ENCODE data around the gene RAVER1. TPM values are rescaled to one million over a fixed set of nuclear protein-coding genes. Genes with fewer than 3 reads are reported as not detected.

The RAVER1 gene
- total RNA-seq, 1 experiment from 2014 or later, result 62.4 TPM

GRCh38 chr19:10320602-10321416, 12.5 kb downstream of the RAVER1 start:
- TF ChIP-seq EZH2phosphoT487 (IDR thresholded peaks at IDR 0.05; ENCODE audit: borderline replicate concordance, low read length) (no peak), EZH2 (IDR thresholded peaks at IDR 0.05; ENCODE audit: low read length, unreplicated experiment) (no peak), CTCF (conservative IDR thresholded peaks at IDR 0.05; ENCODE audit: low read depth, low read length) (no peak)
- Histone ChIP-seq H3K4me3 (ENCODE audit: low read length) (no peak overlapping the region), H3K9me2 (replicated peaks; ENCODE audit: low read length) (no peaks in the 10 kb centered on the region), H3K9ac (ENCODE audit: low read length) (no peak overlapping the region), H3K79me2 (ENCODE audit: low read length) (no peaks in the 10 kb centered on the region), H3K27ac (ENCODE audit: low read length) (no peak overlapping the region), H3K4me2 (ENCODE audit: low read length) (no peak overlapping the region), H3K9me3 (ENCODE audit: low read length) (no peaks in the 10 kb centered on the region), H4K20me1 (ENCODE audit: low read length) (no peaks in the 10 kb centered on the region), H3K4me1 (ENCODE audit: insufficient read depth, low read length) (peaks cover 4% of the 10 kb centered on the region; the same call in 1 of the 2 replicates), H2AFZ (ENCODE audit: low read length) (no peak overlapping the region), H3K36me3 (ENCODE audit: low read depth, low read length) (peaks cover 48% of the 10 kb centered on the region), H3F3A (ENCODE audit: low read length, unreplicated experiment) (no peaks in the 10 kb centered on the region), H3K27me3 (ENCODE audit: low read length) (no peaks in the 10 kb centered on the region)
- no TSS peak for BruUV-seq (replicated peaks)
- no peak for DNase-seq
- CTCF ChIA-PET, result no interaction called here
- no peak for ATAC-seq
- intact Hi-C loops (cut with micrococcal nuclease), result no loop called here
- POLR2A ChIA-PET (ENCODE audit: unreplicated experiment), result no interaction called here

- H4K20me1 ChIP-seq (ENCODE audit: low read length), result no peaks in the 10 kb centered on the region
- H3K9me3 ChIP-seq (ENCODE audit: low read length), result no peaks in the 10 kb centered on the region
- ATAC-seq (no peak), DNase-seq (no peak)
- POLR2A ChIA-PET (ENCODE audit: unreplicated experiment), result interaction anchor here (0.5 kb wide), 1 partner anchor 142 kb away, joined by 7 read pairs; no protein-coding TSS in a partner anchor
- H3K27me3 ChIP-seq (ENCODE audit: low read length), result no peaks in the 10 kb centered on the region
- CTCF ChIA-PET, result no interaction called here
- no peak overlapping the region for H3K27ac ChIP-seq (ENCODE audit: low read length)
- TF ChIP-seq CTCF (conservative IDR thresholded peaks at IDR 0.05; ENCODE audit: low read depth, low read length) (no peak), EZH2 (IDR thresholded peaks at IDR 0.05; ENCODE audit: low read length, unreplicated experiment) (no peak), EZH2phosphoT487 (IDR thresholded peaks at IDR 0.05; ENCODE audit: borderline replicate concordance, low read length) (no peak)
- H3K79me2 ChIP-seq (ENCODE audit: low read length), result peaks cover 15% of the 10 kb centered on the region
- intact Hi-C loops (cut with micrococcal nuclease), result no loop called here
- H3K4me2 ChIP-seq (ENCODE audit: low read length), result no peak overlapping the region
- H3K4me3 ChIP-seq (ENCODE audit: low read length), result no peak overlapping the region
- no peaks in the 10 kb centered on the region for H3F3A ChIP-seq (ENCODE audit: low read length, unreplicated experiment)
- H2AFZ ChIP-seq (ENCODE audit: low read length), result no peak overlapping the region
- no TSS peak for BruUV-seq (replicated peaks)
- H3K4me1 ChIP-seq (ENCODE audit: insufficient read depth, low read length), result peaks cover 10% of the 10 kb centered on the region; the same call in 1 of the 2 replicates
- H3K36me3 ChIP-seq (ENCODE audit: low read depth, low read length), result peaks cover 33% of the 10 kb centered on the region
- H3K9me2 ChIP-seq (replicated peaks; ENCODE audit: low read length), result no peaks in the 10 kb centered on the region
- no peak overlapping the region for H3K9ac ChIP-seq (ENCODE audit: low read length)
These were observed 14.3 kb downstream of the RAVER1 start for GRCh38 chr19:10318807-10319682.
